OCI-LY7 (cell line): ENCODE measurements around the gene P3H1. TPM values are rescaled to one million over a fixed set of nuclear protein-coding genes. Genes with fewer than 3 reads are reported as not detected.

Experiments used
- BruUV-seq: library from RNA; stranded (reverse); fragments of 400-500 nt; replicated peaks from 2 replicates; lab custom pipeline; 2021; lab: Mats Ljungman, UMichigan
- CTCF ChIA-PET: fragments of 300-600 bp; sonication (Branson Sonifier 250); formaldehyde crosslinking; loops from one replicate; lab custom pipeline; 2022; ENCODE audit warnings: antibody characterized with exemption; ENCODE audit not compliant: unreplicated experiment; lab: Charles Lee
- POLR2A ChIA-PET: fragments of 300-600 bp; sonication (Branson Sonifier 250); formaldehyde crosslinking; loops from one replicate; lab custom pipeline; 2022; ENCODE audit warnings: antibody characterized with exemption; lab: Charles Lee
- DNase-seq: peaks from one replicate; pipeline ENCODE4 v3.0.0-alpha.2; 2015; ENCODE audit warnings: low spot score
- H2AFZ ChIP-seq: fragments of 200-600 bp; sonication (generic), shearing (Covaris generic); 2 replicates; pipeline ENCODE4 v1.6.1; 2014; ENCODE audit warnings: mild to moderate bottlenecking, antibody characterized with exemption, low read length, moderate library complexity
- H3K27ac ChIP-seq: fragments of 200-600 bp; sonication (generic); 2 replicates; pipeline ENCODE4 v1.5.1; 2014; ENCODE audit warnings: mixed run types, low read depth, mild to moderate bottlenecking, moderate library complexity, low read length, inconsistent platforms; ENCODE audit not compliant: poor library complexity, severe bottlenecking
- H3K36me3 ChIP-seq: fragments of 200-600 bp; sonication (generic); 2 replicates; pipeline ENCODE4 v1.6.1; 2014; ENCODE audit warnings: mild to moderate bottlenecking, antibody characterized with exemption, low read length, moderate library complexity, mixed read lengths; ENCODE audit not compliant: insufficient read depth
- H3K4me1 ChIP-seq: fragments of 200-600 bp; sonication (generic); 2 replicates; pipeline ENCODE4 v1.5.1; 2014; ENCODE audit warnings: mild to moderate bottlenecking, low read length; ENCODE audit not compliant: insufficient read depth, poor library complexity, severe bottlenecking
- H3K4me2 ChIP-seq: fragments of 200-600 bp; sonication (generic); 2 replicates; pipeline ENCODE4 v1.6.1; 2014; ENCODE audit warnings: mild to moderate bottlenecking, low read length
- H3K4me3 ChIP-seq: fragments of 200-600 bp; sonication (generic); 2 replicates; pipeline ENCODE4 v1.5.1; 2014; ENCODE audit warnings: mild to moderate bottlenecking, low read depth, low read length; ENCODE audit not compliant: poor library complexity, severe bottlenecking
- H3K79me2 ChIP-seq: fragments of 200-600 bp; sonication (generic); 2 replicates; pipeline ENCODE4 v1.6.1; 2016; ENCODE audit warnings: low read depth, mild to moderate bottlenecking, low read length, moderate library complexity, mixed read lengths; ENCODE audit not compliant: insufficient read depth
- H3K9me2 ChIP-seq: fragments of 200-600 bp; sonication (generic); 2 replicates; pipeline ENCODE4 v1.6.1; 2016; ENCODE audit warnings: mild to moderate bottlenecking, low read length, mixed read lengths; ENCODE audit not compliant: insufficient read depth
- H3K9me3 ChIP-seq: fragments of 200-600 bp; sonication (generic); 2 replicates; pipeline ENCODE4 v1.6.1; 2014; ENCODE audit warnings: mild to moderate bottlenecking, mixed run types, low read length, mixed read lengths
- H4K20me1 ChIP-seq: fragments of 200-600 bp; sonication (generic); 2 replicates; pipeline ENCODE4 v1.6.1; 2014; ENCODE audit warnings: mild to moderate bottlenecking, antibody characterized with exemption, low read length, moderate library complexity, mixed read lengths; ENCODE audit not compliant: insufficient read depth
- CTCF ChIP-seq: fragments of 200-600 bp; sonication (generic); conservative IDR thresholded peaks from 2 replicates; pipeline ENCODE4 v1.5.1; 2014; ENCODE audit warnings: mild to moderate bottlenecking, antibody characterized with exemption, low read length, moderate library complexity, mixed read lengths
- EZH2phosphoT487 ChIP-seq: fragments of 200-600 bp; sonication (generic); IDR thresholded peaks from 2 replicates; pipeline ENCODE4 v1.6.1; 2018; ENCODE audit warnings: low read depth, borderline replicate concordance, mild to moderate bottlenecking, mixed run types, antibody characterized with exemption, low read length, moderate library complexity, mixed read lengths
- intact Hi-C: fragments of 100-400 bp; cut with micrococcal nuclease; formaldehyde crosslinking; loops from one replicate; pipeline ENCODE4 v1.10.0; 2022; ENCODE audit not compliant: unreplicated experiment
- total RNA-seq, 2 experiments: library from RNA; depleted of rRNA in 1 of 2; stranded (reverse); fragments of >200 nt in 1 of 2; shearing (Covaris generic) in 1 of 2; gene quantifications; 2 replicates each; pipeline ENCODE4 v1.2.3, GENCODE V29; 2014 to 2022

The P3H1 gene
- total RNA-seq, 2 experiments from 2014 or later: 39.0 to 45.7 TPM

- H3K79me2 ChIP-seq: no peaks in the 10 kb centered on the region
- BruUV-seq: no TSS peak
Observed at GRCh38 chr1:42783092-42783491, 16.3 kb upstream of the P3H1 start.

GRCh38 chr1:42780176-42780575 lies 13.3 kb upstream of the P3H1 start:
- Histone ChIP-seq H3K4me2 (no peak overlapping the region), H4K20me1 (no peaks in the 10 kb centered on the region; the same call in 1 of the 2 replicates), H3K36me3 (peaks cover 72% of the 10 kb centered on the region), H2AFZ (no peak overlapping the region), H3K4me3 (no peak overlapping the region), H3K9me2 (no peaks in the 10 kb centered on the region), H3K4me1 (no peaks in the 10 kb centered on the region), H3K79me2 (no peaks in the 10 kb centered on the region), H3K27ac (no peak overlapping the region), H3K9me3 (no peaks in the 10 kb centered on the region)
- ChIA-PET CTCF (interaction anchor here (1.1 kb wide), 1 partner anchor 293 kb away, joined by 3 read pairs; no protein-coding TSS in a partner anchor), POLR2A (interaction anchor here (0.7 to 1.6 kb wide), 4 partner anchors 11 to 993 kb away, joined by 3 read pairs; no protein-coding TSS in a partner anchor)
- intact Hi-C loops: no loop called here
- TF ChIP-seq EZH2phosphoT487 (no peak), CTCF (no peak)
- no TSS peak for BruUV-seq
- no peak for DNase-seq

More at GRCh38 chr1:42783092-42783491, 16.3 kb upstream of the P3H1 start:
- Histone ChIP-seq H3K27ac (no peak overlapping the region), H3K4me1 (no peaks in the 10 kb centered on the region), H2AFZ (no peak overlapping the region), H3K4me2 (no peak overlapping the region), H3K36me3 (peaks cover 46% of the 10 kb centered on the region), H3K9me2 (no peaks in the 10 kb centered on the region), H4K20me1 (no peaks in the 10 kb centered on the region; the same call in 1 of the 2 replicates), H3K9me3 (no peaks in the 10 kb centered on the region), H3K4me3 (no peak overlapping the region)
- POLR2A ChIA-PET: interaction anchor here (0.6 to 1.4 kb wide), 3 partner anchors 14 to 1811 kb away, joined by 4 to 5 read pairs (median 4); no protein-coding TSS in a partner anchor
- no peak for TF ChIP-seq CTCF
- TF ChIP-seq EZH2phosphoT487: no peak
- intact Hi-C loops: no loop called here
- DNase-seq: no peak
- CTCF ChIA-PET: no interaction called here

GRCh38 chr1:42779725-42780124 lies 12.9 kb upstream of the P3H1 start:
- BruUV-seq: no TSS peak
- Histone ChIP-seq H3K9me3 (no peaks in the 10 kb centered on the region), H3K79me2 (no peaks in the 10 kb centered on the region), H3K9me2 (no peaks in the 10 kb centered on the region), H2AFZ (no peak overlapping the region), H3K4me1 (no peaks in the 10 kb centered on the region), H3K27ac (no peak overlapping the region), H3K4me2 (no peak overlapping the region), H4K20me1 (no peaks in the 10 kb centered on the region; the same call in 1 of the 2 replicates), H3K4me3 (no peak overlapping the region), H3K36me3 (peaks cover 77% of the 10 kb centered on the region)
- TF ChIP-seq EZH2phosphoT487 (no peak), CTCF (no peak)
- POLR2A ChIA-PET: interaction anchor here (0.7 to 1.6 kb wide), 4 partner anchors 11 to 992 kb away, joined by 3 read pairs; no protein-coding TSS in a partner anchor
- DNase-seq: no peak
- CTCF ChIA-PET: interaction anchor here (1.1 kb wide), 1 partner anchor 294 kb away, joined by 3 read pairs; no protein-coding TSS in a partner anchor
- intact Hi-C loops: loop anchor here (2.0 kb wide), 1 partner anchor 133 kb away; no protein-coding TSS in a partner anchor
